Stimulated activated CD8-positive, alpha-beta memory T cell treated with anti-CD3 and anti-CD28 coated beads, Interleukin-15, amount 100 ng/mL, for 4 hours (primary cell): Measurements from ENCODE around the gene DLG2.
"Not testable (repeated sequence)": the region's sequence is repeated elsewhere in the genome, so short reads cannot be mapped to it uniquely, and the experiment has no call there.

Source experiments
- DNase-seq, 2 donors: peaks; one replicate each; pipeline ENCODE4 v3.0.0-alpha.2; 2020; ENCODE audit warnings: low read depth in 2 of 2

DLG2 gene

GRCh38 chr11:85318573-85318972 is 308.6 kb downstream of the DLG2 start:
- no peak for DNase-seq

DNA sequence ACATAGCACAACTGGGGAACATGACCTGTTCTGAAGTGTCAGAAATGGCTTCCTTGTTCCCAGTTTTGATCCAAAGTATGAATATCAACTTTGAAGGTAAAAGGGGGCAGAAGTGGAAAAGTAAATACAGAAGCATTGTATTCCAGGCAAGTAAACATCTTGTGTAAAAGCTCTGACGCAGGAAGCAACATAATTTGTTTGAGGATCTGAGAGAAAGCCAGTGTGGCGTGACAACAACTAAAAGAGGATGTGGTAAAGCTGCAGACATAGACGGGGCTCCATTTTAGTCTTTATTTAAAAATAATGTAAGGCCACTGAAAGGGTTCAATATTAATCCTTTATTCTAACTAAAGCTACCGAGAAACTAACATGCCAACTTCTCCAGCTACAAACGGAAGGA is 310.2 kb downstream of the DLG2 start:
- no peak for DNase-seq

- DNase-seq: no peak
Observed at GRCh38 chr11:85313741-85314140, 313.4 kb downstream of the DLG2 start.

DNA sequence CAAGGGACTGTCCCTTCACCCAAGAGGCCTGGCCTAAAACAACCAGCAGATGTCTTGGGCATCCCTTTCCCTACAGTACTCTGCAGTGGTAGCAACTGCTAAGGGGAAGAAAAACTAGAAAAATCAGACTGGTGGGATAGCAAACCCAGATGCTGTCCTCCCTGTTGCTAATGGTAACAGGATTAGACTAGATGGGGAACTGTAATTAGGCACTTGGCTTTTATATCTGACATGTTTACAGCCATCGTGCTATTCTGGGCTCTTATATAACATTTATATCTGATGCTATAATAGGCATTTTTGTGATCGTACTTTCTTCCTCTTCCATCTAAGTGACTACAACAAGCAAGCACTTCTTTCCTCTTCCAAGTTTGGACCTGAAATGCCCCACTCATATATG is 316.7 kb downstream of the DLG2 start:
- no peak for DNase-seq

DNA sequence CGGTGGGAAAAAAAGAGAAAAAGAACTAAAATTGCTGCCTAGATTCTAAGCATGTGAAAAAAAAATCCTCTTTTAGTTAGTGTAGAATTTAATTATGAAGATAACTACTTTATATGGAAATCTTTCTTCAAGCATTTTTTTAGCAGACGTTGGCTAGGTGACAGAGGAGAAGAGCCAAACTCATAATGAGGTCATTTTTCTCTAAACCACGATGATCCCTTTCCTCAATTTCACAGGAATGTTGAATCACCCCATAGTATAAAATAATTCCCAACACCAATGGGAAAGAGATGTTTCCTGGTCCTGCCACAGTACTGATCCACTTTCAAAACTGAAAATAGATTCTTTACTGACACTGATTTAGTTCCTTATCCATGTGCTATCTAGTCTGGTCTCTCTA is 319.8 kb downstream of the DLG2 start:
- no peak for DNase-seq

DNA sequence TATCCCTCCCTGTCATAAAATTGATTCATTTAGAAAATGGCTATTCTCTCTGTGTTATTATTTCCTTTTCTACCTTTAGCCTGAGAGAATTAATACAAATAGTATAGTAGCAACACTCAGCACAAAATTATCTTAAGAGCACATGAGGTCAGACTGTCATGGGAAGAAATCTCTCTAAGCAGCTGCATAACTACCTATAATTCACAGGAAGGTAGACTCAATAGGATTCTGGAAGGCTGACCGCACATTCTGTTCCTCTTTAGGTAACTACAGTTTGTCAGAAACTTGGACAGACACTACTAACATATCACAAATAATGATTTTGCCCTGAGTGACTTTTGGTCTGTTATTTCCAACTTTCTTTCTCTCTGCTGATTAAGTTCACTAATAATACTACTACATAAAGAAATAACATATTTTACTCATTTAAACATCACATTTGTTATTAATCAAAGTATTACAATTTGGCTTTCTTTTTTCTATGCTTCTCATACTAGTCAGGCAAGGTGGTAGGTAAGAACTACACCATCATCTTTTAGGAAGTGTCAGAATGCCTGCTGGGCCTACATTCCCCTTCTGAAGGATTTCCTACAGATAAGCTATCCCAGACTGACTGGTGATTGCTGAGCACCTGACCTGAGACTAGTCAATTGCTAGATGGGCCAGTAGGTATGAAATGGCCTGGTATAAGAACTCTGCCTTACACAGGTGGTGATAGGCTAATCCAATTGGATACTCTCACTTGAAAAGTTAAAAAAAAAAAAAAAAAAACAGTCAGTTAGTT is 325.1 kb downstream of the DLG2 start:
- no peak for DNase-seq

DNA sequence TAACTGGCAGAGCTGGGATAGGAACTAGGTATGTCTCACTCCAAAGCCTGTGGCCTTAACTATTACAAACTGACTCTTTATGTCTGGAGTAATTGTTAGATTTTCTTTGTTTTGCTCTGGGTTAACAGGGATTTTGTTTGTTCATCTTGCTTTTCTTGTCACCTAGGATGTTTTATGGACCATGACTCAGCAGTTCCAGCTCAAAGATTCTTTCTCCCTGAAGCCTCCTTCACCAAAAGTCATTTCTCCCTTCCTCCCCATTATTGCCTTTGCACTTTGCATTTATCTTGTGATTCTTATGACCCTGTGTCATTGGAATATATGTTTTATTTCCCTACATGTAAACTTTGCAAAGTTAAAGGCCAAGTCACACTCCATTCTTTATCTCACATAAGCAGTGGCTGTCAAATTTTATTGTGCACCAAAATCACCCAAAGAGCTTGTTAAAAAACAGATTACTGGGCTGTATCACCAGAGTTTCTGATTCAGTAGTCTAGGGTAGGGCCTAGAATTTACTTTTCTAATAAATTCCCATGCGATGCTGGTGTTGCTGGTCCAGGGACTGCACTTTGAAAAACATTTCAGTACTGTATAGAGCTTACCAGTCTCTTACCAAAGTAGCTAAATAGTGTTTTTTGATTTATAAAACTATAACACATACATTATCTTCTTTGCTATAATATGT is 327.7 kb downstream of the DLG2 start:
- no peak for DNase-seq

GRCh38 chr11:85295694-85296271 is 331.4 kb downstream of the DLG2 start:
- no peak for DNase-seq

DNA sequence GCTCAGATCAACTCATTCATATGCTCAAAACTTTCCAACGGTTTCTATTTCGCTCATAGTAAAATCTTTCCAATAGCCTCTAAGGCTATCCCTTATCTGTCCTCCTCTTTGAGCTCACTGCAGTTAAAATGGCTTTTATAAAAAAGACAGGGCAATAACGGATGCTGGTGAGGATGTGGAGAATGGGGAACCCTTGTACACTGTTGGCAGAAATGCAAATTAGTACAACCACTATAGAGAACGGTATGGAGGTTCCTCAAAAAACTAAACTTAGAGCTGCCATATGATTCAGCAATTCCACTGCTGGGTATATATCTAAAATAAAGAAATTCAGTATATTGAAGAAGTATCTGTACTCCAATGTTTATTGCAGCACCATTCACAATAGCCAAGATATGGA is 345.6 kb downstream of the DLG2 start:
- no peak for DNase-seq

DNA sequence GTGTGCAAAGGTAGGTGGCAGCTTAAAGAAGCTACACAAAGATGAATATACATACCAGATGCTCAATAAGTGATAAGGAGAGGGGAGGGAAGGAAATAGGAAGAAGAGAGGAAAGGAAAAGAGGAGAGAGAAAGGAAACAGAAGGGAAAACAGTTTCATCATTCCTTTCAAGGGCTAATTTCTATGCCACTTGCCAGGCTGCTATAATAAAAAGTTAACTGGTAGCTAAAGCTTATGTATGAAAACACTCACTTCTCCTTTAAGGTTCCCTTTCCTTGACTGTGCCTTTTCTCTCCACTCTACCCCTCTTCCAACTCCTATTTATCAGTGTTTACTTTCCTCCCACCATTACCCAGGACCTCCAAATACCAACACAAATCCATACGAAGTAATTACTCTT is 347.9 kb downstream of the DLG2 start:
- no peak for DNase-seq

DNA sequence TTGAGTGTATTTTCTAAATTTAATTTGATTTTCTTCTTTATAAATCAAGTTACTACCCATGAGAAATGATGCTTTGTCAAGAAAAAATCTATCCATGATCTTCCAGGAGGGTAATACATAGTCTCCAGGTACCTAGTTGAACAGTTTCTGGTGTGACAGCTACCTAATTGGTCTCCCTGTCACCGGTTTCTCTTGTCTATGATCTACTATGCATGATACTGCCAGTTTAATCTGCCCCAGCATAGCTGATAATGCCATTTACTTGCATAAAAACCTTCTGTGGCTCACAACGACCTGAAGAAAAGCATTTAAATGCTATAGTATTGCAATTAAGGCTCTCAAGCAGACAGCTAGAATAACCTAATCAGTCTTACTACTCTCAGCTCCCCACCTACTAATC is 349.5 kb downstream of the DLG2 start:
- no peak for DNase-seq

DNA sequence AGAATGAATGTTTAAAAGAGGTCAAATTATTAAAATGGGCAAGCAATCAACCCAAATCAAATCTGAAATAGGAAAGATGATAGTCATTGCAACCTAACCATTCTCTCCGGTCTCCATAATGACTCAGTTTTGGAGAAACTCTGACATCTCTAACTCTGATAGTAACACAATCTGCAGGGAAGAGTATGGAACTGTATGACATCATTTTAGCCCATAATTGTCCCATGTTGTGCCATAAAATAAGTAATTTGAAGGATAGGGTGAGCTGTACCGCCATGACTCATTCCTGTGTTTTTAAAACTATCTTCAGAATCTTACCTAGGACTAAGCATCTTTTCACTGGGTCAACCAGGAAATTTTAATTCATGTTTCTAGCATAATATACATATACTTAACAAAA is 350.8 kb downstream of the DLG2 start:
- no peak for DNase-seq

- not testable (repeated sequence) for DNase-seq
Observed at GRCh38 chr11:85270315-85270714, 356.8 kb downstream of the DLG2 start.

GRCh38 chr11:85269109-85269508 is 358.0 kb downstream of the DLG2 start:
- DNase-seq: no peak

DNA sequence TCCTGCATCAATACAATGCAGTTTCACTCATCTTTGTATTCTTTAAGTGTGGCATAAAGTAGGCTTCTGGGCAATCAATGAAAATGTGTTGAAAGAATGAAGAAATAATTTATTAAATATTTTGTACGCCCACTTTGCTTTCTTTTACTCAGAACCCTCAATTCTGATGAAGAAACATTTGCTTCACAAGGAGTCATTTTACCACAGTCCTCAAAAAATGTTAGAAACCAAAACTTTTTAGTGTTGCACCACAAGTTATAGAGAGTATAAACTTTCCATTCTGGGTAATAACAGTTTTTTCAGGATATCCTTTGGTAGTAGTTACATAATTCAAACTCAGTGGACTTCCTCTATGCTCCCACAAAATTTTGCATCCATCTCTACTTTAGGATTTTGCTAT is 360.5 kb downstream of the DLG2 start:
- DNase-seq: no peak

GRCh38 chr11:85263328-85263727 is 363.8 kb downstream of the DLG2 start:
- no peak for DNase-seq

- DNase-seq: no peak
Observed at GRCh38 chr11:85257837-85258236, 369.3 kb downstream of the DLG2 start.

DNA sequence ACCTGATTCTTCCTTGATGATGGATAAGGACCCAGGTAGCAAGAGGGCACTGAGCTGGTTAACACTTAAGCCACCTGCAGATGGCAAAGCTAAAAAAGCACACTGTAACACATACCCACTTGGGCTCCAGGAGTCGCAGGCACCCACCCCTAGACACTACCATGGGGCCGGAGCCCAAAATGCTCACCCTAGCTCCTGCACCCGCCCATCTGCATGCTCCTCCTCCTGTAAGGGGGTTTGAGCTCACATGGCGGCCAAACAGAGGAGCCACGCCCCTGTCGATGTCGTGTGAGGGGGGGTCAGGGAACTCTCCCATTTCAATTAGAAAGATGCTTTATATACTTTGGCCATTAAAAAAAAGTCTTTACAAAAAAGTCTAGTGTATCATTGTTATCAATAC is 370.7 kb downstream of the DLG2 start:
- DNase-seq: no peak

DNA sequence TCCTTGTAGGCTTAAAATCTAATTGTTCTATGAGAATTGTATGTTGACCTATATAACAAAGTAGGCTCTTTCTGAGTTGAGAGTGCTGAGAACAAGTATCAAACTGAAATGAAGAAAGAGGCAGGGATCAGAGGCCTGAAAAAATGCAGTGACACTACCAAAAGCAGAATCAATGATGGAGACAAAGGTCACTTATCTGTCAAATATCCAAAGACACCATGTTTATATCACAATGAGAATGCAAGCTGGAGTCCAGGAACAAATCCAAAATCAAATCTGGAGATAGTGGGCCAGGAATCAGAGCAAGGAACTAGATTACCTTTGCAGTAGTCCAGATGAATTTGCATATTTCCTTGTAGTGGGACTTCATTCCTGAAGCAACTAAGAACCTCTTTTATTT is 377.7 kb downstream of the DLG2 start:
- no peak for DNase-seq

DNA sequence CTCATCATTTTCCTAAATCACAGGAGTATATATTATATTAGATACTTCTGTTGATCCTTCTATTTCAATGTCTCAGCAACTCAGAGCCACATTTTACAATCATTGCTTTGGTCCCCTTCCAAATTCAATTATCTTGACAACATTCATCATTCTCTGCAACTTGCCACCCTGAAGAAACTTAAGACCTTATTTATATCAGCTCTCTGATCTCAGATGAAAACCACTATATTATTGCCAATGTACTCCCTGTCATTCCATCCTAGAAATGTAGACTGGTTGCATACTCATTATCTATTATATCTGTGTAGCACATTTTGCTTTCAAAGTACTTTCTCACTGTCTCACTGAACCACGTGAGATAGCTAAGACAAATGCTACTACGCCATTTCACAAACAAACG is 379.3 kb downstream of the DLG2 start:
- no peak for DNase-seq

DNA sequence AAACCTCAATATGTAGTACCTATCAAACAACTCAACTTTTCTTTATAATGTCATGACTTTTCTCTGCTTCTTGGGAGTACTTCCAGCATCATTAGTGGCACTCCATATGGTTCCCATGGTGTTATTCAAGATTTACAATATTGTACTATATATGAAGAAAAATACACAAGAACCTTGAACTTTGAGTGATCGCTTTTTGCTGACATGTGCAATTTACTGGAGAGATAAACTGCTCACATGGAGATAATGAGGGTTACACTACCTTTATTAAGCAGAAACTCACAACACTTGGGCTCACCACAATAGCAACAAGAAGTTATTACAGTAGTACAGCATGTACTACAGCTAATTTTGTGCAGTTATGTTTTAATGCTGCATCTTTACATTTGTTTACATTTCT is 388.2 kb downstream of the DLG2 start:
- DNase-seq: no peak

GRCh38 chr11:85238038-85238437 is 389.1 kb downstream of the DLG2 start:
- not testable (repeated sequence) for DNase-seq

- no peak for DNase-seq
Observed at GRCh38 chr11:85236211-85236610, 390.9 kb downstream of the DLG2 start.
